Prostate gland (tissue), 2 donors: ENCODE results near the gene FKBP14.

Experiments
- POLR2AphosphoS5 ChIP-seq: sonication (generic); formaldehyde crosslinking; IDR thresholded peaks from one replicate; pipeline ENCODE4 v1.6.1; 2017; ENCODE audit warnings: antibody characterized with exemption
- TF ChIP-seq, protein P1 (sequence below), 4 experiments: fragments of 200-600 bp in 2 of 4; fragments of 450-650 bp in 2 of 4; sonication (generic) in 2 of 4; IDR thresholded peaks; 1 replicate in 3 of 4; 2 replicates in 1 of 4; pipeline ENCODE4 v1.5.1; 2016 to 2019; ENCODE audit warnings: antibody characterized with exemption in 4 of 4, mild to moderate bottlenecking in 2 of 4, moderate library complexity in 2 of 4

DNA sequence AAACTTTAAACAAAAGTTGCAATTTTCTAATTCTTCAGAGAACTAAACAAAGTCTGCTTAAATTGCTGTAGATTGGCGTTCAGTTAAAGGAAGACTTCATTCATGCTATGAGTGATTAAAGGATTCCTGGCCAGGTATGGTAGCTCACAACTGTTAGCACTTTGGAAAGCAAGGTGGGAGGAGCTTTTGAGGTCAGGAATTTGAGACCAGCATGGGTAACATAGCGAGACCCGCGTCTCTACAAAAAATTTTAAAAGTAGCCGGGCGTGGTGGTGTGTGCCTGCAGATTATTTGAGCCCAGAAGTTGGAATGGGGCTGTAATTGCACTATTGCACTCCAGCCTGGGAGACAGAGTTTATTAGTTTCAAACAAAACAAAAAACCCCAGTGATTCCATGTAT, 23.4 kb downstream of the FKBP14 start:
- TF ChIP-seq, protein P1, sequence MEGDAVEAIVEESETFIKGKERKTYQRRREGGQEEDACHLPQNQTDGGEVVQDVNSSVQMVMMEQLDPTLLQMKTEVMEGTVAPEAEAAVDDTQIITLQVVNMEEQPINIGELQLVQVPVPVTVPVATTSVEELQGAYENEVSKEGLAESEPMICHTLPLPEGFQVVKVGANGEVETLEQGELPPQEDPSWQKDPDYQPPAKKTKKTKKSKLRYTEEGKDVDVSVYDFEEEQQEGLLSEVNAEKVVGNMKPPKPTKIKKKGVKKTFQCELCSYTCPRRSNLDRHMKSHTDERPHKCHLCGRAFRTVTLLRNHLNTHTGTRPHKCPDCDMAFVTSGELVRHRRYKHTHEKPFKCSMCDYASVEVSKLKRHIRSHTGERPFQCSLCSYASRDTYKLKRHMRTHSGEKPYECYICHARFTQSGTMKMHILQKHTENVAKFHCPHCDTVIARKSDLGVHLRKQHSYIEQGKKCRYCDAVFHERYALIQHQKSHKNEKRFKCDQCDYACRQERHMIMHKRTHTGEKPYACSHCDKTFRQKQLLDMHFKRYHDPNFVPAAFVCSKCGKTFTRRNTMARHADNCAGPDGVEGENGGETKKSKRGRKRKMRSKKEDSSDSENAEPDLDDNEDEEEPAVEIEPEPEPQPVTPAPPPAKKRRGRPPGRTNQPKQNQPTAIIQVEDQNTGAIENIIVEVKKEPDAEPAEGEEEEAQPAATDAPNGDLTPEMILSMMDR (IDR thresholded peaks at IDR 0.05): no peak
- no peak for TF ChIP-seq POLR2AphosphoS5
